ENCODE data around the gene VIPR2.
"Not testable (repeated sequence)": the region's sequence is repeated elsewhere in the genome, so short reads cannot be mapped to it uniquely, and the experiment has no call there.

VIPR2 gene

DNA sequence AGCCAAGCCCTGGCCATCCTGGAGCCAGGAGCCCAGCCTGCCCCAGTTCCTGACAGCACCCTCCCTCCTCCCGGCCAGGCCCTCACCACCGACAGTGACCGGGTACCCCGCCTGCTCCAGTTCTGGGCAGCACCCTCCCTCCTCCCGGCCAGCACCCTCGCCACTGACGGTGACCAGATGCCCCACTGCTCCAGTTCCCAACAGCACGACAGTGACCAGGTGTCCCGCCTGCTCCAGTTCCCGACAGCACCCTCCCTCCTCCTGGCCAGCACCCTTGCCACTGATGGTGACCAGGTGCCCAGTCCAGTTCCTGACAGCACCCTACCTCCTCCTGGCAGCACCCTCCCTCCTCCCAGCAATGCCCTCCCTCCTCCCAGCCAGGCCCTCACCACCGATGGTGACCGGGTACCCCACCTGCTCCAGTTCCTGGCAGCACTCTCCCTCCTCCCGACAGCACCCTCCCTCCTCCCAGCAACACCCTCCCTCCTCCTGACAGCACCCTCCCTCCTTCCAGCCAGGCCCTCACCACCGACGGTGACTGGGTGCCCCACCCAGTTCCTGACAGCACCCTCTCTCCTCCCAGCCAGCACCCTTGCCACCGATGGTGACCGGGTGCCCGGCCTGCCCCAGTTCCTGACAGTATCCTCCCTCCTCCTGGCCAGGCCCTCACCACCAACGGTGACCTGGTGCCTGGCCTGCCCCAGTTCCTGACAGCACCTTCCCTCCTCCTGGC, 40.3 kb downstream of the VIPR2 start:
- DNase-seq (ENCODE audit: low read depth in 2 of 2), result no peak

DNA sequence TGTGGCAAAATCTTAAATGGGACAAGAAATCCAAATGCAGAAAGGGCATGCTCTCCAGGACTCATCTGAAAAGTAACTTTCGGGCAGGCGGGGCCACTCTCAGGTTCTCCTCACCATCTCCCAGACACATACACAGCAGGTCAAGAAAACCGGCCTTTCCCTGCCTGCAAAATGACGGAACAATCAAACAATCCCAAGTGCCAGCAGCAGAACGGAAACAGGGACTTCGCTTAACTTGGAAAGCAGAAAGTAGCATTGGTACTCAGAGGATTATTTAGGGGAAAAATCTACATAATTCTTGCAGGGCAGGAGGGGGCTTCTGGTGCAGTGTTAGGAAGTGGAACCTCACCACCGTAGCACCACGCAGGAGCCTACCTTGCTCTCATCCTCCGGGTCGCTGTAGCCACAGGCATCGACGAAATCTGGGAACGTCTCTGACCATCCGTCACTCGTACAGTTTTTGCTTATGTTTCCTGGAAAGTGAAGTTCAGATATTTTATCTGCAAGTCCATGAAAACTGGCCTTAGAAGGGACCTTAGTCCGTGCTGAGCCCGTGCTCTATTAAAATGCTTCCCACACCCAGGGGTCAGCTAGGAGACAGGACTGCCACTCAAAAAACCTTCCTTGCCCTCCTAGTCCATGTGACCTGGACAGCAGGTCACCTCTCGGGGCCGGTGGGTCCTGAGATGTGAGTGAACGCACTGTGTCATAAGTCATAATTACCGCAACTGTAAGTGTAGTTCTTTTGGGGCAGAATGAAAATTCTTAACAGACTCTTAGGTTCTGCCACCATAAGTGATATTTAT, 41.1 kb downstream of the VIPR2 start:
- no peak for DNase-seq (ENCODE audit: low read depth in 2 of 2)

DNA sequence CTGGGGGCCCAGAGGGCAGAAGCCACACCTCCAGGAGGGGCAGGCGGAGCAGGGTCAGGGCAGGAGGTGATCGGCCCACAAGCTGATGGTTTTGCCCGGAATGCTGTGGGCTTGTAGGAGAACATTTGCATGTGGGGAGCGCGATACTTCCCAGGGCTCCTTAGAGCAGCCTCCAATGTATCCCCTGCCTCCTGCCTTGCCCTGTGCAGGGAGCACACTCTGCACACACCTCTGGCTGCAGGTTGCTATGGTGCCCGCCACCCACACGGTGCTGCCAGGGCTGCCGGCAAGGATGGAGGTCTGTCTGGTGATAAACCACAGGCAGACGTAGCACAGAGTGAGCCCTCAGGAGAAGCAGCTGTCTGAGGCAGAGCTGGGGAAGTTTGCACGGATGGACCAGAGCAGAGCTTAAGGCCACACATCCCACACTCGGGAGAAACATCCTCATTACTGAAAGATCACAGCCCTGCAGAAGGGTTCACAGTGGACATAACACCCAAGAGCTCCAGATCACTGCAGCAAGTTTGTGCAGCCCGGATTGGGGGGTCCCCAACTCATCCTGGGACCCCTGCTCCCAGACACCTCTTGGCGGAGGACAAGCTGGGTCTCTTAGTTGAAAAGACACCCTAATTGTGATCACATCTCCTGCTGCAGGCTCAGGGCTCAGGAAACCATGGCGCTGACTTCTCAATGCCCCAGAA, 41.8 kb downstream of the VIPR2 start:
- DNase-seq (ENCODE audit: low read depth in 2 of 2), result no peak

DNA sequence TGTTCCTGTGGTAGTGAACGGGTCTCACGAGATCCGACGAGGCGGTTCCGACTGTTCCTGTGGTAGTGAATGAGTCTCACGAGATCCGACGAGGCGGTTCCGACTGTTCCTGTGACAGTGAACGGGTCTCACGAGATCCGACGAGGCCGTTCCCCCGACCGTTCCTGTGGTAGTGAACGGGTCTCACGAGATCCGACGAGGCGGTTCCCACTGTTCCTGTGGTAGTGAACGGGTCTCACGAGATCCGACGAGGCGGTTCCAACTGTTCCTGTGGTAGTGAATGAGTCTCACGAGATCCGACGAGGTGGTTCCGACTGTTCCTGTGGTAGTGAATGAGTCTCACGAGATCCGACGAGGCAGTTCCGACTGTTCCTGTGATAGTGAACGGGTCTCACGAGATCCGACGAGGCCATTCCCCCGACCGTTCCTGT, 43.0 kb downstream of the VIPR2 start:
- not testable (repeated sequence) for DNase-seq (ENCODE audit: low read depth in 2 of 2)

DNA sequence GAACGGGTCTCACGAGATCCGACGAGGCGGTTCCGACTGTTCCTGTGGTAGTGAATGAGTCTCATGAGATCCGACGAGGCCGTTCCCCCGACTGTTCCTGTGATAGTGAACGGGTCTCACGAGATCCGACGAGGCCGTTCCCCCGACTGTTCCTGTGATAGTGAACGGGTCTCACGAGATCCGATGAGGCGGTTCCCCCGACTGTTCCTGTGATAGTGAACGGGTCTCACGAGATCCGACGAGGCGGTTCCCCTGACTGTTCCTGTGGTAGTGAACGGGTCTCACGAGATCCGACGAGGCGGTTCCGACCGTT, 43.6 kb downstream of the VIPR2 start:
- not testable (repeated sequence) for DNase-seq (ENCODE audit: low read depth in 2 of 2)

DNA sequence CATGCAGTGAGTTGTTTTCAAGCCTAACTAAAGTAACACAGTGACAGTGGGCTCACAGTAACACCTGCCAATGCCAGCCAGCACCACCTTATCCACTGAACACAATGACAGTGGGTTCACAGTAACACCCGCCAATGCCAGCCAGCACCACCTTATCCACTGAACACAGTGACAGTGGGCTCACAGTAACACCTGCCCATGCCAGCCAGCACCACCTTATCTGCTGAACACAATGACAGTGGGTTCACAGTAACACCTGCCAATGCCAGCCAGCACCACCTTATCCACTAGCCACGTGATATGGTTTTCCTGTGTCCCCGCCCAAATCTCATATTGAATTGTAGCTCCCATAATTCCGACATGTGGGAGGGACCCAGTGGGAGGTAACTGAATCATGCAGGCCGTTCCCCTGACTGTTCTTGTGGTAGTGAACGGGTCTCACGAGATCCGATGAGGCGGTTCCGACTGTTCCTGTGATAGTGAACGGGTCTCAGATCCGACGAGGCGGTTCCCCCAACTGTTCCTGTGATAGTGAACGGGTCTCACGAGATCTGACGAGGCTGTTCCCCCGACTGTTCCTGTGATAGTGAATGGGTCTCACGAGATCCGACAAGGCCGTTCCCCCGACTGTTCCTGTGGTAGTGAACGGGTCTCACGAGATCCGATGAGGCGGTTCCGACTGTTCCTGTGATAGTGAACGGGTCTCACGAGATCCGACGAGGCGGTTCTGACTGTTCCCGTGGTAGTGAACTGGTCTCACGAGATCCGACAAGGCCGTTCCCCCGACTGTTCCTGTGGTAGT, 44.2 kb downstream of the VIPR2 start:
- not testable (repeated sequence) for DNase-seq (ENCODE audit: low read depth in 2 of 2)

DNA sequence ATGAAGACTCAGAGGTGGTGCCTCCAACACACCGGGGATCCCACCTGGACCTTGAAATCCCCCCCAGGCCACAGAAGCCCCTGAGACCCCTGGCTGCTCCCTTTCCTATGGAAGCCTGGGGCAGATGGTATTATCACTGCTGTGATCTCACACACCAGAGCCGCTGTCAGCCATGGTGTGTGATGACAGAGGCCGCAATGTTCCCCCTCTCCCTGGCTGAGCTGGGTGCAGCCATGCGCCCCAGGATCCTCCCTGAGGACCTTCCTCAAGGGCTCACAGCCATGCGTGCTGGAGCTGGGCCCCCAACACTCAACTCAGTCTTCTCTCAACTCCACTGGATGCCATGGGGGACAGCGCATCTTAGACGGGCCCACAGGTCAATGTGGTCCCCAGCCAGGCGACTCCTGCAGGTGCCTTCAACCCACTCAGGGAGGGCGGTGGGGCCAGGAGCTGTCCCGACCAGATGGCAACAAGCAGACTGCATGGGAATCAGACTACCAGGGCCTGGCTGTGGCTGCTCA, 44.9 kb downstream of the VIPR2 start:
- DNase-seq (ENCODE audit: low read depth in 2 of 2), result no peak

DNA sequence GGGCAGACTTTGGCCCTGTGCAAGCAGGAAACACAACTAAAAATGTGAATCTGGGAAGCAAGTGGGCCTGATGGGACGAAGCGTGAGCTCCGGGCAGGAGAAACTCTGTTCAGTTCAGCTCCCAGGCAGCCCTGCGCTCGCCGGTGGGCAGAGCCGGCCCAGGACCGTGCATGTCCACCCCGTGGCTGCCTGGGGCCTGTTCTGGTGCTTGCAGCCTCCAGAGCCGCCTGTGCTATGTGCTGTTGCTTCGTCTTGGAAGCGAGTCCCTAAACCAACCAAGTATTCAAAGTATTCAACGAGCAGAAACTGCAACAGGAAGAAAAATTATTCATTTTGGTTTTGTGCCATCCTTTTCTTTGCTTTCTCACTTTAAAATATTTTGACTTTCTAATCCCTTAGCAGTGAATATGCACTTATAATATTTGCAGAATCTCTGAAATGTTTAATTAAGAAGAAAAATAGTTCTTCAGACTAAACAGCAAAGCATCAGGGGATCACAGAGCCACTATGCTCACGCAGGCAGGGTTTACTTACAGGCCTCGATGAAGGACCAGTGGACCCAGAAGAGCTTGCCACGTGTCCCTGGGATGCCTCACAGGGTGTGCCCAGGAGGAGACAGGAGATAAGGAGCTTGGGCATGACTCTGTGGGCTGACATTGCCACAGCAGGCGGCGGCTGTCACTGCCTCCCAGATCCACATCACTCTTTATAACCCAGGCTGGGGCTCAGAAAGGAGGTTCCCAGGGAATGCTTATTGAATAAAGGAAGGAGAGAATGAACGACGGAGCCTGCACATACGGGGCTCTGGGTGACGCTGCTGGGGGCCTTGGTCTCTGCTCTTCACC, 45.6 kb downstream of the VIPR2 start:
- DNase-seq (ENCODE audit: low read depth in 2 of 2), result no peak

DNA sequence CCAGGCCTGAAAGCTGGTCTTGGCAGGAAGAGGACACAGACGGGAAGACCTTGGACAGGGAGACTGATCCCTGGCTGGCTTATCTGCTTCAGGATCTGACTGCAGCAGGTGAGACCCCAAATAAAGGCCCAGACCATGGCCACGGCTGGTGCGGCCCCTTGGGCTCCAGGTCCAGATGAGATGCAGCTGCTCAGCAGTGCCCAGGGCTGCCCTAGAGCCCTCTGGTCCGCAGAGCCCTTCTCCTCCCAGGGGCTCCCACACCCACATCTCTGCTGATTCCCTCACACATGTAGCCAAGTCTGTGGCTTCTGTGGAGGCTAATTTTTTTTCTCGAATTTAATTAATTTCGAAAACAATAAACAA, 46.3 kb downstream of the VIPR2 start:
- DNase-seq (ENCODE audit: low read depth in 2 of 2), result no peak

DNA sequence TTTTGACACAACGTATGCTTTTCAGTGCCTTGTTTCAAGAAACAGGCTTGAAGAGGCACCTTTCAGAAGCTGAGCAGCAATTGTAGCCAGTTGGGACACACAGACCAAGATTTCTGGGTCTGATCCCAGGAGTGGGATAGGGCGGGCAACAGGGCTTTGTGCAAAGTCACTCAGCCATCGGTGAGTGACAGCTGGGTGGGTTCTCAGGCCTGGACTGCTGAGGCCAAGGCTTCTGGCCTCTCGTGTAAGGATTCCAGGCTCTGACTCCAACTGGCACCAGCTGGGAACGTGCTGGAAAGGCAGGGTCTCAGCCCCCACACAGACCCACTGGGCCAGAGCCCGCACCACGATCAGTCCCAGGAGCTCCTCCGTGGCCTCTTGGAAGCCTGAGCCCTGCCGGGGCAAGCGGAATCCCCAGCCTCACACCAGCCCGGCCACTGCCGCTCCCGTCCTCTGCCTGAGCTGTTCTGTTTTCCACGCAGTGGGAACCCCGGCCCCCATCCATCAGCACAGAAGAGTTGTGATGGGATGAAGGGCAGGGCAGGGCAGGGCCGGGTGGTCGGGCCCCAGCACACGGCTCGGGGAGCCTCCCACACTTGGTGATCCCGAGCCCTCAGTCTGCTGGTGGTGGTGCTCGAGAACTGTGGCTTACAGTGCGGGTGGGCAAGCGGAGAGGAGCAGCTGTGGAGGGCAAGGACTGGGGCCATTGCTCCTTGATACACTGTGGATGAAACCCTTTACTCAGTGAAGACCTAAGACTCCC, 46.8 kb downstream of the VIPR2 start:
- DNase-seq (ENCODE audit: low read depth in 2 of 2), result no peak

DNA sequence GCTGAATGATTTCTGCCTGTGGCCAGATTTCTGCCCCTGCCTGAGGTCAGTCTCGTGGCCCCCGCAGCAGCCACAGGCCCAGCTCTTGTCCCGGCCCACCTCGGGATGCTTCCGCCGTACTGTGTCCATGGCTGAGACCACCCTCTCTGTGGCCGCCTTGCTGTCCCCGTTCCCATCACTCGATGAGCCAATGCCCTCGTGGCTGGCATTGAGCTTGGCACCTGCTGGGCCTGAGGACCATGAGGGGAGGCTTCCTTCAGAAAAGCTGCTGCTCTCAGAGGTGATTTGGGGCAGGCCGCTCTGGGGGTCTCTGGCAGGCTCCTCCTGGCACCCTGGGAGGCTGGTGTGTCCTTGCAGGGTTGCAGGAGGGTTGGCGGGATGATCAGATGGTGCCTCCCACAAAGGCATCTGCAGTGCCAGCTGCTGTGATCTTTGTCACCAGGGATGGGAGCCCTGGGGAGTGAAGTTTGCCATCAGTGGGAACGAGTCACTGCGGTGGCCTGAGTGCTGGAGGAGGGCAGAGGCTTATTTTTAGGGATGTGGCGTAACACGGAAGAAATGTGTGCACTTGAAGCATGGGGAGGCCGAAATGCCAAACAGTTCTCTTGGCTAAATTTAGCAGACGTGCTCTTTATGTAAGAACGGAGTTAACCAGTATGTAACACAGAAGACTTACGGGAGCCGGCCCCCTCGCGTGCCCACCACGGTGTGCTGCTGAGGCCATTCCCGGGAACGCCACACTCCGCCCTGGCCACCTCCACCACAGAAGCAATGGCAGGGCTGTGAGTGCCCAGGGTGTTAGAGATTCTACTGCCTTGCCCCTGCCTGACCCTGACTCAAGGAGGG, 47.7 kb downstream of the VIPR2 start:
- no peak for DNase-seq (ENCODE audit: low read depth in 2 of 2)

DNA sequence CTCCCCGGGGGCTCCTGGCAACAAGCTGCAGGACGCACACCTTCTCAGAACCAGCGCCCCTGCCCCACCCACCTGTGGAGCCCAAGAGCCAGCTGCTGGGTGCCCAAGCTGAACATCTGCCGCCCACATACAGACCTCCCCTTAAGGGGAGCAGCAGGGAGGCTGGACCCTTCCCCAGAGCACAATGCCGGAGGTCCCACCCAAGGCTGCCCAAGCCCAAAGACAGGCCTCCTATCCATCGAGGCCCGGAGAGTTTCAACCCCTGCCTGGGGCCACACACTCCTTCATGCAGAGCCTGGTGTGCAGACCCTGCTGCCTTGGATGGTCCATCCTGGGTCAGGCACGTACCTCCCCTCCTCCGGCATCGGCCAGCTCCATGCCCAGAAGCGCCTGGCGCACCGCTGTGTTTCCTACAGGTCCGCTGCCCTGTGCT, 48.7 kb downstream of the VIPR2 start:
- no peak for DNase-seq (ENCODE audit: low read depth in 2 of 2)

DNA sequence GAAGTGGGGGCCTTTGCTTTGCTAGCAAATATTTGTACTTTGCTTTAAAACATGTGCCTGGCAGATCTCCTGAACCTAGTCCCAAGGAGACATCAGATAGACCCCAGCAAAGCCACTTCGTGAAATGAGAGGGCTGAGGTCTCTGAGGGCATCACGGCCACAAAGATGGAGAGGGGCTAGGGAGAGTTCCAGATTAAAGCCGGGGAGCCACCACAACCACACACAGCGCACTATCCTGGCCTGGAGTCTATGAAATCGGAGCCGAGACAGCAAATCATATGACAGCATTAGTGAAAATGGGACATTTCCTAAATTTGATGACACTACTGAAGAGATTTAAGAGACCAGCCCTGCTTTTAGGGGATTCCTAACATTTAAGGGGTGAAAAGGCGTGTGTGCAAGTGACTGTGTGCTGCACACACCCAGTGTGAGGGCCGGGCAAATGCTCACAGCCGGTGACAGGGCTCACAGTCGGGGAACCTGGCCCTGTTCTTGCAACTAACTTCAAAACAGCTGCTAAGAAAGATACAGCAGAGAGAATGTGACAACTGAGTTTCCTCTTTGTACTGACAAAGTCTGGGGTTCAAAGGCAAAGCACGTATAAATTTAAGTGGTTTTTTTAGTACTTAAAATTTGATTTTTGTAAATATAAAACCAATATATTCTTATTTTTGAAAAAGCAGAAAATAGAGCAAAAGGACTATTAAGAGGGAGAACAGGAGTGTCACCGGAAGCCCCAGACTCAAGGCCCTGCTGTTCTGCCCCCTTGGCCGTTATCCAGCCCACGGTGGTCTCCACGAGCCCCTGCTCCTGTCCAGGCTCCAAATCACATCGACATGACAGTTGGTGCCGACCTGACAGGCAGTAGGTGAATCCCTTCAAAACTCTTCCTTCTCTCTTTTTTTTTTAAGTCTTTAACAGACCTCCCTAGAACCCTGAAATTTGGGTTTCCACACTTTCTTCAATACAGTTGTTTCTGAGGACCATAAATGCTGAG, 49.5 kb downstream of the VIPR2 start:
- DNase-seq (ENCODE audit: low read depth in 2 of 2), result no peak

DNA sequence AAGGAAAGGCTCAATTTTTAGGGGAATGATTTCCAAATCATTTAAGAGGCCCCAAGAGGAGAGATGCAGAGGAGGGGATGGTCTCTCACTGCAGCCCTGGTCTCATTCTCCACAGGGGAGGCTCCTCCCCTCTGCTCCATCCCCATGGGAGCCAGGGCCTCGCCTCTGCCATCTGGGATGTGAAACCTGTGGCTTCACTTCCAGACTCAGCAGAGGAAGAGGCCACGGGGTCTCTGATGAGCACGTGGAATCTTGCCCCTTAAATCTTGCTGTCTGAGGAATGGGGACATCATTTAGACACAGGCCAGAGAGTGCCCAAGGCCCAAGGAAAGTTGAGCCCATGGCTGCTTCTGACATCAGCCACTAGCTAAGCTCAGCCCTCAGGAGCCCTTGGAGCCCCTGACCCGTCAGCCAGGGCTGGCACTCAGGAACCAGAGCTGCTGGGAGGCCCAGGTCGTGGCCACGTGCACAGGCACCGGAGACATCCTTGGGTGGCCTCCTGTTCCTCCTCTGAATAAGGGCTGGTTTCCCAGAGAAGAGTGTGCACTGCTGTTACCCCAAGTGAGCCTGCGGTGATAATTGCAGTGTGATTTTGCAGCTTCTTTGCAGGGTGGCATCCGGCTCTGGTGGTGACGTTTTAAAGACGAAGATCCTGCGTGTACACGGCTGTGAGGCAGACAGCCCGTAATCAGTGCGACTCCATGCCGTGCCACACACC, 50.5 kb downstream of the VIPR2 start:
- no peak for DNase-seq (ENCODE audit: low read depth in 2 of 2)

DNA sequence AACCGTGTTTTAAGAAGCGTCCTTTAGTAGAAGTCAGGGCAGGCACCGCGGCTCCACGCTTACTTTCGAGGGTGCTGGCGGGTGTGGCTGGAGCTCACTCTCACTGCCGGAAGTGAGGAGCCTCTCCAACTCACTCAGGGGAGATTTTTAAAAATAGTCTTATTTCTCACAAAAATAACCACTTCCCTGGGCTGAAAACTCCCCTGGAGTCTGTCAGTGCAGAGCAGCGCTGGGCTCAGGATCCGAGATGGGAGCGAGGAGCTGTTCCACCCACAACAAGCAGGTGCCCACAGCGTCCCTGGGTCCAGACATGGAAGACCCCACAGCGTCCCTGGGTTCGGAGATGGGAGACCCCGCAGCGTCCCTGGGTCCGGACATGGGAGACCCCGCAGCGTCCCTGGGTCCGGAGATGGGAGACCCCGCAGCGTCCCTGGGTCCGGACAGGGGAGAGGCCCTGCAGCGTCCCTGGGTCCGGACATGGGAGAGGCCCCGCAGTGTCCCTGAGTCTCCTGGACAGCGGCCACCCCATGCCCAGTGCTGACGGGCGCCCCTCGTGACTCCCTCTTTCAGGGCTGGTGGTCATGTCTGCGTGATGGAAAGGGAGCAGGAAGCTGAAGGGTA, 51.2 kb downstream of the VIPR2 start:
- no peak for DNase-seq (ENCODE audit: low read depth in 2 of 2)

DNA sequence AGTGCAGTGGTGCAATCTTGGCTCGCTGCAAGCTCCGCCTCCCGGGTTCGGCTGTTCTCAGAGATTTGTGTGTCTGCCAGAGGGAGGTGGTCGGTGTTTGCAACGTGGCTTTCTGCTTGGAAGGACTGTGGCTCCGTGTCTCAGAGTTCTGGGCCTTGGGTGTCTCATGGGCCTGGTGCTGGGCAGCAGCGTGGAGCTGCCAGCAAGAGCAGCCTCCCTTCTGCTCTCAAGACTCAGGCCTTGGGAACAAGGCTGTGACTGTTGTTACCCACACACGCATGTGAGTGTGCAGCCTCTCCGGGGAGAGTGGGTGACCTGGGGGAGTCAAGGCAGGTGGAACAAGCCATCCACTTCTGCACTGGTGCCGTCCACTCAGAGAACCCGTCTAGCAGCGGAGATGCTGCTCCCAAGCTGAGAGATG, 52.0 kb downstream of the VIPR2 start:
- no peak for DNase-seq (ENCODE audit: low read depth in 2 of 2)
